HL-60/S4 treated with retinoic acid at 250 ng/mL for 4 days and 3 days (cell line): ENCODE data around the gene EYA2.

Experiments used
- in situ Hi-C: fragments of 300-500 bp; cut with MboI; formaldehyde crosslinking; loops from 2 replicates; pipeline ENCODE4 v1.7.0; 2022; ENCODE audit warnings: low sequenced_read_pairs

Gene EYA2

GRCh38 chr20:47032933-47033578, 138.4 kb downstream of the EYA2 start:
- in situ Hi-C loops: no loop called here

GRCh38 chr20:47033665-47034064, 139.0 kb downstream of the EYA2 start:
- in situ Hi-C loops: no loop called here

GRCh38 chr20:47035026-47035590, 140.5 kb downstream of the EYA2 start:
- in situ Hi-C loops: no loop called here

GRCh38 chr20:47036091-47036870, 141.6 kb downstream of the EYA2 start:
- in situ Hi-C loops: no loop called here

GRCh38 chr20:47038566-47039560, 144.2 kb downstream of the EYA2 start:
- in situ Hi-C loops: no loop called here

GRCh38 chr20:47040506-47041125, 146.0 kb downstream of the EYA2 start:
- in situ Hi-C loops: no loop called here

GRCh38 chr20:47041396-47041899, 146.8 kb downstream of the EYA2 start:
- in situ Hi-C loops: no loop called here

- in situ Hi-C loops: no loop called here
Observed at GRCh38 chr20:47042464-47042863, 147.8 kb downstream of the EYA2 start.

- in situ Hi-C loops: no loop called here
Observed at GRCh38 chr20:47043086-47043485, 148.4 kb downstream of the EYA2 start.

- in situ Hi-C loops: no loop called here
Observed at GRCh38 chr20:47044938-47045337, 150.3 kb downstream of the EYA2 start.

- in situ Hi-C loops: no loop called here
Observed at GRCh38 chr20:47048054-47048453, 153.4 kb downstream of the EYA2 start.

GRCh38 chr20:47049771-47050170, 155.1 kb downstream of the EYA2 start:
- in situ Hi-C loops: no loop called here

- in situ Hi-C loops: no loop called here
Observed at GRCh38 chr20:47050996-47051395, 156.4 kb downstream of the EYA2 start.

- in situ Hi-C loops: no loop called here
Observed at GRCh38 chr20:47051936-47052526, 157.4 kb downstream of the EYA2 start.

- in situ Hi-C loops: no loop called here
Observed at GRCh38 chr20:47054506-47054905, 159.9 kb downstream of the EYA2 start.

- in situ Hi-C loops: no loop called here
Observed at GRCh38 chr20:47054945-47055344, 160.3 kb downstream of the EYA2 start.

GRCh38 chr20:47055699-47056369, 161.2 kb downstream of the EYA2 start:
- in situ Hi-C loops: no loop called here

GRCh38 chr20:47057661-47058060, 163.0 kb downstream of the EYA2 start:
- in situ Hi-C loops: no loop called here

GRCh38 chr20:47058236-47058635, 163.6 kb downstream of the EYA2 start:
- in situ Hi-C loops: no loop called here
